Neuronal stem cell (in vitro differentiated cells): ENCODE data around the gene C1QB.

ENCODE experiments used
- DNase-seq: peaks from one replicate; pipeline ENCODE4 v3.0.0-alpha.2; 2013; ENCODE audit warnings: low spot score
- H2AFZ ChIP-seq: one replicate; pipeline ENCODE4 v1.6.1; 2013; ENCODE audit warnings: mild to moderate bottlenecking, low read length, inconsistent platforms
- H2AK5ac ChIP-seq: 2 replicates; pipeline ENCODE4 v1.6.1; 2013; ENCODE audit warnings: low read depth, mild to moderate bottlenecking, inconsistent platforms, low read length, moderate library complexity, mixed read lengths
- H2BK120ac ChIP-seq: 2 replicates; pipeline ENCODE4 v1.6.1; 2013; ENCODE audit warnings: low read depth, mild to moderate bottlenecking, inconsistent platforms, low read length, moderate library complexity, mixed read lengths
- H2BK12ac ChIP-seq: one replicate; pipeline ENCODE4 v1.6.1; 2013; ENCODE audit warnings: low read length, inconsistent platforms
- H2BK15ac ChIP-seq: 2 replicates; pipeline ENCODE4 v1.6.1; 2013; ENCODE audit warnings: mild to moderate bottlenecking, low read length, inconsistent platforms, mixed read lengths
- H2BK5ac ChIP-seq: one replicate; pipeline ENCODE4 v1.6.1; 2013; ENCODE audit warnings: inconsistent platforms, mild to moderate bottlenecking, low read length, moderate library complexity
- H3K14ac ChIP-seq: one replicate; pipeline ENCODE4 v1.6.1; 2013; ENCODE audit warnings: low read length, inconsistent platforms
- H3K18ac ChIP-seq: 2 replicates; pipeline ENCODE4 v1.6.1; 2013; ENCODE audit warnings: low read length, inconsistent platforms
- H3K23ac ChIP-seq: 2 replicates; pipeline ENCODE4 v1.6.1; 2013; ENCODE audit warnings: low read depth, mild to moderate bottlenecking, mixed read lengths, low read length, inconsistent platforms; ENCODE audit not compliant: poor library complexity
- H3K27ac ChIP-seq: replicated peaks from 3 replicates; pipeline ENCODE4 v1.5.1; 2013; ENCODE audit warnings: low read length, inconsistent platforms
- H3K27me3 ChIP-seq, 3 experiments: 2 replicates each; pipeline ENCODE4 v1.6.1; 2013; ENCODE audit warnings: low read length in 3 of 3, mild to moderate bottlenecking in 2 of 3, inconsistent platforms in 1 of 3, low read depth in 1 of 3, mixed read lengths in 1 of 3, moderate library complexity in 1 of 3; ENCODE audit not compliant: control insufficient read depth in 3 of 3, insufficient read depth in 3 of 3
- H3K36me3 ChIP-seq, 2 donors: replicated peaks in 1 of 2; 2 replicates each; pipeline ENCODE4 v1.6.1; 2013; ENCODE audit warnings: low read length in 2 of 2; ENCODE audit not compliant: control insufficient read depth in 2 of 2, insufficient read depth in 2 of 2
- H3K4ac ChIP-seq: 2 replicates; pipeline ENCODE4 v1.6.1; 2013; ENCODE audit warnings: inconsistent platforms, mild to moderate bottlenecking, low read length, moderate library complexity
- H3K4me1 ChIP-seq, 2 donors: 1 replicate in 1 of 2; 2 replicates in 1 of 2; pipeline ENCODE4 v1.6.1; 2013; ENCODE audit warnings: low read length in 2 of 2, low read depth in 1 of 2; ENCODE audit not compliant: control insufficient read depth in 2 of 2, insufficient read depth in 1 of 2
- H3K4me2 ChIP-seq: one replicate; pipeline ENCODE4 v1.6.1; 2013; ENCODE audit warnings: mild to moderate bottlenecking, low read length, inconsistent platforms; ENCODE audit not compliant: insufficient read depth, poor library complexity, severe bottlenecking
- H3K4me3 ChIP-seq, 2 donors: 2 replicates each; pipeline ENCODE4 v1.5.1; 2013; ENCODE audit warnings: low read length in 2 of 2, mild to moderate bottlenecking in 2 of 2, inconsistent platforms in 1 of 2, moderate library complexity in 1 of 2
- H3K79me1 ChIP-seq: one replicate; pipeline ENCODE4 v1.6.1; 2013; ENCODE audit warnings: low read depth, mild to moderate bottlenecking, inconsistent platforms, low read length, moderate library complexity
- H3K9ac ChIP-seq: one replicate; pipeline ENCODE4 v1.6.1; 2013; ENCODE audit warnings: mild to moderate bottlenecking, low read depth, low read length, inconsistent platforms; ENCODE audit not compliant: poor library complexity
- H3K9me3 ChIP-seq, 2 donors: replicated peaks in 1 of 2; 2 replicates each; pipeline versions ENCODE3 to v1.6.1; 2013; ENCODE audit warnings: low read length in 2 of 2, mild to moderate bottlenecking in 2 of 2, inconsistent platforms in 1 of 2, low read depth in 1 of 2, mixed read lengths in 1 of 2, moderate library complexity in 1 of 2; ENCODE audit not compliant: control insufficient read depth in 2 of 2, insufficient read depth in 1 of 2
- H4K8ac ChIP-seq: one replicate; pipeline ENCODE4 v1.6.1; 2013; ENCODE audit warnings: low read depth, mild to moderate bottlenecking, inconsistent platforms, low read length, moderate library complexity
- H4K91ac ChIP-seq: one replicate; pipeline ENCODE4 v1.6.1; 2013; ENCODE audit warnings: low read length, low read depth, mild to moderate bottlenecking, inconsistent platforms; ENCODE audit not compliant: poor library complexity
- WGBS, 2 donors: extraction: QIAGEN DNeasy Blood & Tissue Kit; methylation state at CpG; one replicate each; pipeline ENCODE4 v1.1.7; 2013; ENCODE audit warnings: missing lambda C conversion rate in 2 of 2, mixed read lengths in 1 of 2; ENCODE audit not compliant: insufficient read length in 2 of 2, insufficient replicate concordance in 1 of 2; ENCODE audit errors: extremely low coverage in 2 of 2; 5-methylcytosine and 5-hydroxymethylcytosine counted together

C1QB gene

GRCh38 chr1:22633697-22634463 is 19.2 kb upstream of the C1QB start:
- no peak overlapping the region for H3K9ac ChIP-seq
- H4K91ac ChIP-seq: no peak overlapping the region
- H3K18ac ChIP-seq: no peak overlapping the region
- no peaks in the 10 kb centered on the region for H3K79me1 ChIP-seq
- no peak overlapping the region for H2BK12ac ChIP-seq
- no peak overlapping the region for H3K14ac ChIP-seq
- H3K27ac ChIP-seq: no peak overlapping the region
- H3K4me2 ChIP-seq: no peak overlapping the region
- H3K4ac ChIP-seq: no peak overlapping the region
- no peaks in the 10 kb centered on the region for H3K36me3 ChIP-seq
- H3K27me3 ChIP-seq: peaks cover 0 to 13% (median 0%) of the 10 kb centered on the region in 3 experiments
- H2AK5ac ChIP-seq: no peak overlapping the region
- no CpG with 5 or more reads among the region's 10 CpGs for WGBS, 2 donors
- no peak for DNase-seq
- H3K4me1 ChIP-seq: peaks cover 2 to 10% of the 10 kb centered on the region in 2 donors
- H2BK5ac ChIP-seq: no peak overlapping the region
- no peak overlapping the region for H3K4me3 ChIP-seq
- H2BK120ac ChIP-seq: no peak overlapping the region
- no peak overlapping the region for H3K23ac ChIP-seq
- H3K9me3 ChIP-seq: no peaks in the 10 kb centered on the region
- no peak overlapping the region for H2BK15ac ChIP-seq
- no peak overlapping the region for H2AFZ ChIP-seq
- H4K8ac ChIP-seq: no peak overlapping the region

GRCh38 chr1:22635436-22635835 is 17.6 kb upstream of the C1QB start:
- Histone ChIP-seq H3K27me3 (peaks cover 0 to 10% (median 0%) of the 10 kb centered on the region in 3 experiments), H3K36me3 (no peaks in the 10 kb centered on the region), H3K4ac (no peak overlapping the region), H2AK5ac (peak overlapping the region; percentile 39), H3K9me3 (no peaks in the 10 kb centered on the region), H3K4me2 (no peak overlapping the region), H3K9ac (no peak overlapping the region), H2BK120ac (no peak overlapping the region), H4K8ac (no peak overlapping the region), H3K23ac (no peak overlapping the region), H2AFZ (no peak overlapping the region), H4K91ac (no peak overlapping the region), H3K14ac (no peak overlapping the region), H2BK15ac (no peak overlapping the region), H3K79me1 (no peaks in the 10 kb centered on the region), H2BK12ac (no peak overlapping the region), H3K18ac (no peak overlapping the region), H3K4me1 (peaks cover 0 to 3% of the 10 kb centered on the region in 2 donors), H3K4me3 (no peak overlapping the region), H2BK5ac (no peak overlapping the region), H3K27ac (no peak overlapping the region)
- no peak for DNase-seq
- no CpG with 5 or more reads among the region's 7 CpGs for WGBS, 2 donors

- no peak within 1 kb of the TSS for H3K4me3 ChIP-seq
- no peak within 1 kb of the TSS for H3K4me2 ChIP-seq
- no peak within 1 kb of the TSS for H2AFZ ChIP-seq
- no peak for DNase-seq
- no CpG with 5 or more reads among the region's 5 CpGs for WGBS, 2 donors
- H2AK5ac ChIP-seq: no peak within 1 kb of the TSS
- no peak within 1 kb of the TSS for H3K27ac ChIP-seq
- no peak within 1 kb of the TSS for H4K91ac ChIP-seq
- H3K27me3 ChIP-seq: peaks cover 0 to 10% (median 0%) of the 10 kb centered on the region in 3 experiments
- H2BK12ac ChIP-seq: no peak within 1 kb of the TSS
- no peak within 1 kb of the TSS for H3K23ac ChIP-seq
- H3K18ac ChIP-seq: no peak within 1 kb of the TSS
- no peak within 1 kb of the TSS for H3K9ac ChIP-seq
- peaks cover 0 to 2% of the 10 kb centered on the region in 2 donors for H3K4me1 ChIP-seq
- no peak within 1 kb of the TSS for H2BK120ac ChIP-seq
- no peak within 1 kb of the TSS for H4K8ac ChIP-seq
- no peak within 1 kb of the TSS for H2BK5ac ChIP-seq
- no peaks in the 10 kb centered on the region for H3K36me3 ChIP-seq
- no peak within 1 kb of the TSS for H3K14ac ChIP-seq
- H2BK15ac ChIP-seq: peak within 1 kb of the TSS; percentile 33
- H3K79me1 ChIP-seq: no peaks in the 10 kb centered on the region
- no peak within 1 kb of the TSS for H3K4ac ChIP-seq
- H3K9me3 ChIP-seq: no peaks in the 10 kb centered on the region
These were observed 16.7 kb upstream of the C1QB start, which contains the start of gene C1QA for GRCh38 chr1:22636353-22636752. Gene C1QA (plus strand): TSS chr1:22636628. CDS start chr1:22637617, 989 bp downstream.

- no peak overlapping the region for H2BK120ac ChIP-seq
These were observed 16.1 kb upstream of the C1QB start for GRCh38 chr1:22636927-22637326.

More at GRCh38 chr1:22636927-22637326, 16.1 kb upstream of the C1QB start:
- Histone ChIP-seq H3K79me1 (no peaks in the 10 kb centered on the region), H3K4me2 (no peak overlapping the region), H3K18ac (no peak overlapping the region), H2BK12ac (no peak overlapping the region), H3K9me3 (no peaks in the 10 kb centered on the region), H3K9ac (no peak overlapping the region), H3K27me3 (peaks cover 0 to 9% (median 0%) of the 10 kb centered on the region in 3 experiments), H3K4me1 (no peaks in the 10 kb centered on the region), H3K23ac (no peak overlapping the region), H2BK15ac (no peak overlapping the region), H2BK5ac (no peak overlapping the region), H4K91ac (no peak overlapping the region), H3K36me3 (no peaks in the 10 kb centered on the region), H2AK5ac (no peak overlapping the region), H3K4me3 (no peak overlapping the region), H4K8ac (no peak overlapping the region), H2AFZ (no peak overlapping the region), H3K27ac (no peak overlapping the region), H3K14ac (no peak overlapping the region), H3K4ac (no peak overlapping the region)
- no peak for DNase-seq
- WGBS, 2 donors: no CpG with 5 or more reads among the region's 6 CpGs
